Subcutaneous preadipocyte (primary cell): ENCODE data around the gene VAMP2. TPM values are rescaled to one million over a fixed set of nuclear protein-coding genes. Genes with fewer than 3 reads are reported as not detected.

Experiments used
- total RNA-seq: library from RNA; depleted of rRNA; stranded (reverse); fragments of >200 nt; gene quantifications from 2 replicates; pipeline ENCODE4 v1.2.3, GENCODE V29; 2012

VAMP2 gene, protein sequence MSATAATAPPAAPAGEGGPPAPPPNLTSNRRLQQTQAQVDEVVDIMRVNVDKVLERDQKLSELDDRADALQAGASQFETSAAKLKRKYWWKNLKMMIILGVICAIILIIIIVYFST
- total RNA-seq, result 3.3 and 5.5 TPM in 2 replicates

DNA sequence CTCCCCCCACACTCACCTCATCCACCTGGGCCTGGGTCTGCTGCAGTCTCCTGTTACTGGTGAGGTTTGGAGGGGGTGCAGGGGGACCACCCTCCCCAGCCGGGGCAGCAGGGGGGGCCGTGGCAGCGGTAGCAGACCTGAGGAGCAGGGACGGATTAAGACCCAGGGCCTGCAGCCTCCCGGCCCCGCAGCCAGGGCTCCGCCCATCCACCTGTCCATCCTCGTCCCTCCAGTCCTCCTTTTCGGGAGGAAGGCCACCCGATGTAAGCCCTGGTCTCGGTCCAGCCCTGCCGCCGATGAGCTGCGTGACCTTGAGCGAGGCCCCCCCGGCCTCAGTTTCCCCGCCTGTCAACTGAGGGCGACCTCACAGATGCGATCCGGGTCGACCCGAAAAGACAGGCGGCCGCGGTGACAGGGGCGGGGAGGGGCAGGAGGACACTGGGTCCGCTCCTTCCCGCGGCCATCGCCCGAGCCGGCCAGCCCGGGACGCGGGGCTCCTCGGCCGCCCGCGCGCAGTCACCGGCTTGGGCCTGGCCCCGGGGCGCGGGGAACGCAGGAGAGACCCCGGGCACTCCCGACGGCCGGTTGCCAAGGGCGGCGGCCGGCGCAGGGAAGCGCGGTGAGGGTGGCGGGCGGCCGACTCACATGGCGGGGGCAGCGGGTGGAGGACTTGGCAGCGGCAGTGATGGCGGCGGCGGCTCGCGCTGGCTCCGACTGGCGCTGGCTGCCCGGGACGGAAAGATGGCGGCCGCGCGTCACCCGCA is at the start of gene VAMP2:
Gene VAMP2, minus strand, starts transcription at position 716 of the 764 bp plus-strand sequence. Its CDS starts 69 bp downstream, at position 647.

GRCh38 chr17:8209907-8210760 is 47.4 kb upstream of the VAMP2 start, which contains the start of gene AURKB:
Gene AURKB, minus strand, starts transcription at chr17:8210575. Its CDS starts 351 bp downstream, at chr17:8210224.

DNA sequence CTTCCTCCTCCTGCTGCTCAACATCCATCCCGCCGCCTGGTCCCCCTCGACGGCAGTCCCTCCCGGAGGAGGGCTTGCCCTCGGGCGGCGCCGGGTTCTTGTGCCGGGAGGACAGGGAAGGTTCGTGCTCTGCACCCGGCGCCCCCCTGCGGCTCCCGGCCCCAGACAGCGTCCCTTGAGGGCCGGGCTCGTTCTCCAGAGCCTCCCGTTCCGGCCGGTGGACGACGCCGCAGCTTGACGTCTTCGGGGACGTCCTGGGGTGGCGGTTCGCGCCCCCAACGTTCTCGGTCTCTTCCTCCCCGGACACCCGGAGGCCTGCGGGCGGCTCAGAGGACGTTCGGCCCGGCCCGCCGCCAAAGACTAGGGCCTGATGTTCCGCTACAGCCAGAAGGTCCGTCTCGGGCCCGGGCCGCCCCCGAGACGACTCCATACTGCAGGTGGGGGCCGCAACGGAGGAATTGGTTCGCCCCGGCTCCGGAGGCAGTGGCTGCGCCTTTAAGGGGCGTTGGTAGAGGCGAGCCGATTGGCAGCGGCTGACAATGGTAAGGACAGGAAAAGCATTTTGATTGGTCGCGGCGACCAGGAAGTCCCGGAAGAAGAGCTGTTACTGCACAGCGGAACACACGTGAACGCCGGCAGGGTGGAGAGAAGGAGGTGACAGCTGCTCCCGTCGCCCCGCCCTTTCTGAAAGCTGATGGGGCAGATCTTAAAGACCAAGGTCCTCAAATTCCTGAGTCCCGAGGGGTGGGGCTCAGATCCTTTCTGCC is 27.1 kb upstream of the VAMP2 start, which contains the start of gene BORCS6:
Gene BORCS6, minus strand, starts transcription at position 470 of the 767 bp plus-strand sequence. Its CDS starts 40 bp downstream, at position 430.

DNA sequence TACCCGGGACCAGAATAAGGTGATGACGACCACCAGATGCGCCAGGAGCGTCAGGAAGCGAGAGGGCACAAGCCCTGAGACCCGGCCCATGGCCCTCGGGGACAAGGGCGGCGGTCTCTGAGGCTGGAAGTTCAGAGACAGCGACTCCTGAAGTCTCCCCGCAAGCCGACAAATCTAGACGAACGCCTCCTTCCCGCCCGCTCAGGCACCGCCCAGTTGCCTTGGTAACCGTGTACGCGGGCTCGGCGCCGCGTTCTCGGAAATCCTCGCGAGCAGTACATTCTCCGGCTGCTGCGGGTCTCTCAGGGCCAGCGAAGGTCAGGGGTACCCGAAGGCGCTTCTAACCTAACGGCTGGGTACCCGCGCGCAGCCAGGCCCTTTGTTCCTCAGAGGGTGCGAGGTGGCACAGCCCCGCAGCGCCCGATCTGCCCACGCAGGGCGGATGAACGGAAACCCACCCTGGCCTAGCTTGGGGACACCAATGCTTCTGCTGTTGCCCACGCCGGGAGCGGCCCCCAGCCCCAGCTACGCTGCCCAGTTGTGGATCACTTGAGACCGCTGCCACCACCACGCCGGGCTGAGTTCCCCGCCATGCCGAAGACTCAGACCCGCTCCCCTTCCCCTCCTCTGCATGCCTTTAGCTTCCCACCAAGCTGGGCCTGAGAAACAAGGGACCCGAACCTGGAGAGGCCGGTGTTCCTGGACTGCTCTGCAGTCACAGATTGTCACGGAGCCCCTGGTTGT is 13.6 kb upstream of the VAMP2 start, which contains the start of gene TMEM107:
Gene TMEM107, minus strand, starts transcription at position 184 of the 744 bp plus-strand sequence. Its CDS starts 94 bp downstream, at position 90.

DNA sequence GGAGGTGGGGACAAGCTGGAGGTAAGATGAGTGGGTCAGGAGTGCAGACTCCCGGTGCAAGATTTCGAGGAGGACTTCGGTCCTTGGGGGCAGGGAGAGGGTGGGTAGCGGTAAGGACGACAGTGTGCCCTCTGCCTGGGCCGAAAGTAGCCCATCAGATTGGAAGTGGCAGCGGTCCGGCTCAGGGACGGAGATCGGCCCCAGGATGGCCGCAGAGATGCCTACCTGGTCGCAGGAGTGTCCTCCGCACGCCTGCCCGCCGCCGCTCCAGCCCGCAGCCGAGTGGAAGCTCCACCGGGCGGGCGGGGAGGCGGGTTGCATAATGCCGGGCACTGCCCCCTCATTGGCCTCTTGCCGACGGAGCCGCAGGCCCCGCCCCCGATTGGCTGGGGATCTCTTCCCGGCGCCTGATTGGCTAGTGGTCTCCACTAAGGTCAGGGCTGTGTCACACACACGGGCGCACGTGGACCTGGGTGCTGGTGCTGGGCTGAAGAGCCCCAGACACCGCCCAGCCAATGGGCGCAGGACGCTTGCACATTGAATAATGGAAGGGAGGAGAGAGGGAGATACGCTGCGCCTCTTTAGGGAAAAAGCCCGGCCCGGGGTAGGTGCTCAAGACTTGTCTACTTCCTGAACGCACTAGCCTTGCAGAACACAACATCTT is 10.5 kb downstream of the VAMP2 start, which contains the start of gene PER1:
Gene PER1, minus strand, starts transcription at position 293 of the 664 bp plus-strand sequence. CDS start 1,698 bp downstream, outside the sequence.

DNA sequence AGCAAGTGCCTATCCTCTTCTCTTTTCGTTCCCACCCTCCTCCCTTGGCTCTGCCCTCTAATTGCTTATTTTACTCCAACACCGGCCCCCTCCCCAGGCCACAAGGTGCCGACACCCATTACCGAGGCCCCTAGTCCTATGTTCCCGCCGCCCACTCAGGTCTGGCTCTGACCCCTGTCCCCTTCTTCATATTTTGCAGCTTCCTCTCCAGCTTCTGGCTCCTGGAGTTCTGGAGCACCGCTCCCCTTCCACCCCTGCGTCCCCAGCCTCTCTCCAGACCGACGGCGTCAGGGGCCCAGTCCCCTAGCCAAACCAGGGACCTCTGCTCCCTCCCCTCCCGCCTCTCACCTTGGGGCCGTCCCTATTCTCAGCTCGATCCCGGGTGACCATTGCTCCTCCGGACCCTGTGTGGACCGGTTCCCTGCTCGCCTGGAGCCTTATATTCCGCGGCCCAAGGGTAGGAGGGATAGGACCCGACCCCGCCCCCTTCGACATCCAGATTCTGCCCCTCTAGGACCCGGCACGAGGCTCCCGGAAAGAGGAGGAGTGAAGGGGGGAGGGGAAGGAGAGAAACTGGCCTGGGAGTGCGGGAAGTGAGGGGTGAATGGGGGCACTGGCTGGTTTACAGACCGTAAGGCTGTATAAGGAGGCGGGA is 38.9 kb downstream of the VAMP2 start, which contains the start of gene HES7:
Gene HES7, minus strand, starts transcription at position 412 of the 655 bp plus-strand sequence. Its CDS starts 22 bp downstream, at position 390.

GRCh38 chr17:8117980-8118768 is 44.6 kb downstream of the VAMP2 start, which contains the start of gene ALOXE3:
Gene ALOXE3, minus strand, starts transcription at chr17:8118514. Its CDS starts 524 bp downstream, at chr17:8117990.

Other genes with a start within 250 kb of the VAMP2 start
- 1.1 and 2.2 TPM in 2 replicates for gene RNF227, start 246.7 kb downstream of the VAMP2 start, total RNA-seq
- under 0.01 and 0.98 TPM in 2 replicates for gene KCNAB3, start 233.1 kb downstream of the VAMP2 start, total RNA-seq
- 27.2 and 38.6 TPM in 2 replicates for gene TRAPPC1, start 231.0 kb downstream of the VAMP2 start, total RNA-seq
- gene CNTROB, start 230.7 kb downstream of the VAMP2 start, total RNA-seq, result 21.7 and 28.5 TPM in 2 replicates
- under 0.01 TPM in 1 of 2 replicates, not detected in the other for gene GUCY2D, start 160.3 kb downstream of the VAMP2 start, total RNA-seq
- gene ALOX15B, start 123.9 kb downstream of the VAMP2 start, total RNA-seq, result 0.20 and 1.8 TPM in 2 replicates
- 0.73 TPM in 1 of 2 replicates, not detected in the other for gene ALOX12B, start 75.2 kb downstream of the VAMP2 start, total RNA-seq
- not detected in 2 replicates for gene ALOXE3, start 44.4 kb downstream of the VAMP2 start, total RNA-seq
- gene HES7, start 38.8 kb downstream of the VAMP2 start, total RNA-seq, result 0.37 and 0.39 TPM in 2 replicates
- 27.2 and 38.1 TPM in 2 replicates for gene PER1, start 10.5 kb downstream of the VAMP2 start, total RNA-seq
- gene TMEM107, start 13.4 kb upstream of the VAMP2 start, total RNA-seq, result 23.9 and 30.1 TPM in 2 replicates
- 5.9 and 6.2 TPM in 2 replicates for gene BORCS6, start 27.2 kb upstream of the VAMP2 start, total RNA-seq
- 24.6 and 32.6 TPM in 2 replicates for gene AURKB, start 47.6 kb upstream of the VAMP2 start, total RNA-seq
- 6.6 and 12.1 TPM in 2 replicates for gene CTC1, start 85.1 kb upstream of the VAMP2 start, total RNA-seq
- 53.6 and 83.7 TPM in 2 replicates for gene PFAS, start 86.3 kb upstream of the VAMP2 start, total RNA-seq
- gene RANGRF, start 125.7 kb upstream of the VAMP2 start, total RNA-seq, result 7.6 and 8.1 TPM in 2 replicates
- gene SLC25A35, start 132.5 kb upstream of the VAMP2 start, total RNA-seq, result 1.1 and 1.2 TPM in 2 replicates
- gene ARHGEF15, start 147.3 kb upstream of the VAMP2 start, total RNA-seq, result not detected in 2 replicates
- not detected in 2 replicates for gene ODF4, start 176.9 kb upstream of the VAMP2 start, total RNA-seq
- 1,773 and 4,256 TPM in 2 replicates for gene RPL26, start 220.2 kb upstream of the VAMP2 start, total RNA-seq
- gene RNF222, start 234.9 kb upstream of the VAMP2 start, total RNA-seq, result not detected in 2 replicates